ENCODE measurements around the gene PTPRA. TPM values are rescaled to one million over a fixed set of nuclear protein-coding genes. Genes with fewer than 3 reads are reported as not detected.

PTPRA gene
- total and polyA plus RNA-seq, 4 donors = 8.7 to 24.3 (median 15.7) TPM

- DNase-seq (ENCODE audit: low spot score) = no peak
- Histone ChIP-seq H3K9me3 (ENCODE audit: control insufficient read depth in 4 of 4, low read length in 3 of 4) (no peaks in the 10 kb centered on the region), H3K9ac (ENCODE audit: low read depth in 1 of 2, low read length in 2 of 2) (no peak overlapping the region), H3K4me3 (ENCODE audit: low read depth in 1 of 3, low read length in 3 of 3) (no peak overlapping the region), H3K27ac (ENCODE audit: low read depth in 1 of 2, low read length in 2 of 2) (no peak overlapping the region), H3K36me3 (ENCODE audit: control insufficient read depth in 4 of 4, insufficient read depth in 3 of 4, low read depth in 1 of 4, low read length in 3 of 4) (peaks cover 3 to 25% (median 4%) of the 10 kb centered on the region in 4 donors), H3K27me3 (ENCODE audit: control insufficient read depth in 4 of 4, insufficient read depth in 4 of 4, low read length in 3 of 4) (no peaks in the 10 kb centered on the region), H3K4me1 (ENCODE audit: control insufficient read depth in 4 of 4, insufficient read depth in 4 of 4, low read length in 3 of 4) (no peaks in the 10 kb centered on the region)
- TF ChIP-seq HNF4G (IDR thresholded peaks at IDR 0.05) (no peak), RAD21 (IDR thresholded peaks at IDR 0.05) (no peak), NR2F2 (IDR thresholded peaks at IDR 0.05) (no peak), HNF4A (conservative IDR thresholded peaks at IDR 0.05) (no peak), CTCF (IDR thresholded peaks at IDR 0.05; ENCODE audit: low read depth, low read length, missing input control) (no peak), ZBTB33 (IDR thresholded peaks at IDR 0.05) (no peak), GABPA (IDR thresholded peaks at IDR 0.05 in 1 of 2, conservative IDR thresholded peaks at IDR 0.05 in 1 of 2) (no peak), RXRA (IDR thresholded peaks at IDR 0.05) (no peak), TAF1 (conservative IDR thresholded peaks at IDR 0.05) (no peak), EGR1 (IDR thresholded peaks at IDR 0.05; ENCODE audit: low read depth in 2 of 2) (no peak)
- 95% methylated on average over 4 of the region's 4 CpGs for WGBS
These were observed 13.8 kb upstream of the PTPRA start for GRCh38 chr20:2859330-2860121.

- Histone ChIP-seq H3K27me3 (ENCODE audit: control insufficient read depth in 4 of 4, insufficient read depth in 4 of 4, low read length in 3 of 4) (no peaks in the 10 kb centered on the region), H3K27ac (ENCODE audit: low read depth in 1 of 2, low read length in 2 of 2) (no peak overlapping the region), H3K4me1 (ENCODE audit: control insufficient read depth in 4 of 4, insufficient read depth in 4 of 4, low read length in 3 of 4) (no peaks in the 10 kb centered on the region), H3K9ac (ENCODE audit: low read depth in 1 of 2, low read length in 2 of 2) (no peak overlapping the region), H3K9me3 (ENCODE audit: control insufficient read depth in 4 of 4, low read length in 3 of 4) (no peaks in the 10 kb centered on the region), H3K4me3 (ENCODE audit: low read depth in 1 of 3, low read length in 3 of 3) (no peak overlapping the region), H3K36me3 (ENCODE audit: control insufficient read depth in 4 of 4, insufficient read depth in 3 of 4, low read depth in 1 of 4, low read length in 3 of 4) (peaks cover 5 to 45% (median 9%) of the 10 kb centered on the region in 4 donors)
- TF ChIP-seq TAF1 (conservative IDR thresholded peaks at IDR 0.05) = no peak
- TF ChIP-seq GABPA (IDR thresholded peaks at IDR 0.05 in 1 of 2, conservative IDR thresholded peaks at IDR 0.05 in 1 of 2) = no peak
- TF ChIP-seq CTCF (IDR thresholded peaks at IDR 0.05; ENCODE audit: low read depth, low read length, missing input control) = no peak
- no peak for TF ChIP-seq SP1 (IDR thresholded peaks at IDR 0.05)
- TF ChIP-seq HNF4A (conservative IDR thresholded peaks at IDR 0.05) = no peak
- TF ChIP-seq FOXA2 (IDR thresholded peaks at IDR 0.05) = no peak
- no peak for DNase-seq (ENCODE audit: low spot score)
- 97% methylated on average over 12 of the region's 12 CpGs for WGBS
These were observed 8.7 kb upstream of the PTPRA start for GRCh38 chr20:2864626-2865025.
